ENCODE measurements around the gene SYNGAP1.
"Not testable (repeated sequence)": the region's sequence is repeated elsewhere in the genome, so short reads cannot be mapped to it uniquely, and the experiment has no call there.

Gene SYNGAP1

DNA sequence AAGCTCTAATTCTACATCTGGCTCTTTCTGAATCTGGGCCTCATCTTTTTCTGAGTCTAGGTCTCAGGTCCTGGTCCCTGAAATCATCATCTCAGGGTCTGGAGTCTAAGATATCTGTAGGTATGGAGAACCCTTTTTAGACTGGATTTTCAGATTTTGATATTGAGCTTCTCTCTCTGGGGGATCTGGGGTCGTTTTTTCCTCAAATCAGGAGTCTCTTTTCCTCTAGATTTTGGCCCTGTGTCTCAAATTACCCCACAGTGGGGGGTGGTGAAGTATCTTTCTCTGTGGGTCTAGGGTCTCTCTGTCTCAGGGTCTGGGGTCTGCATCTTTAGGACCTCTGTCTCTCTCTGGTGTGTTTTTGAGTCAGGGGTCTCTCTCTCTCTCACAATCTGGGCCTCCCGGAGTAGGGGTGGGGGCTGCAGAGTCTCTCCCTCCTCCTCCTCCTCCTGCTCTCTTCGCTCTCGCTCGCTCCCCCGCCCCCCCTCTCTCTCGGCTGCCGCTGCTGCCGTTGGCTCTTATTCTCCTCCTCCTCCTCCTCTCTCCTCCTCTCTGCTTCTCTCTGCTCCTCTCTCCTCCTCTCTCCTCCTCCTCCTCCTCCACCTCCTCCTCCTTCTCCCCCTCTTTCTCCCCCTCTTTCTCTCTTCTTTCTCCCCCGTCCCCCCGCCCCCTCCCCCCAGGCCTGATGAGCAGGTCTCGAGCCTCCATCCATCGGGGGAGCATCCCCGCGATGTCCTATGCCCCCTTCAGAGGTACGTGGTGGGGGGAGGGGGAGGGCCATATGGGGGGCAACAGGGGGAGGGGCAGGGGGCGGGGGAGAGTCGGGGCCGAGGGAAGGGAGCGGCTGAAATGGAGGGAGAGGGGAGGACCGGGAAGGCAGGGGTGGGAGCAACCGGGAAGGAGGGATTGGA lies at the start of gene SYNGAP1:
TSS of gene SYNGAP1 (plus strand) at position 486 of the 911 bp plus-strand sequence. CDS start at position 686, 200 bp downstream.
- no peak for DNase-seq (ENCODE audit: low read depth)

DNA sequence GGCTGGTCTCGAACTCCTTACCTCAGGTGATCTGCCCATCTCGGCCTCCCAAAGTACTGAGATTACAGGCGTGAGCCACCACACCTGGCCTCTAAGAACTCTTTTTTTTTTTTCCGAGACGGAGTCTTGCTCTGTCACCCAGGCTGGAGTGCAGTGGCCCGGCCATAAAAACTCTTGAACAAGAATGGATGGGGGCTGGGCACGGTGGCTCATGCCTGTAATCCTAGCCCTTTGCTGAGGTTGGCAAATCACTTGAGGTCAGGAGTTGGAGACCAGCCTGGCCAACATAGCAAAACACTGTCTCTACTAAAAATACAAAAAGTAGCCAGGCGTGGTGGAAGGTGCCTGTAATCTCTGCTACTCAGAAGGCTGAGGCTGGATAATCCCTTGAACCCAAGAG lies 48.0 kb upstream of the SYNGAP1 start:
- DNase-seq (ENCODE audit: low read depth) = not testable (repeated sequence)

DNA sequence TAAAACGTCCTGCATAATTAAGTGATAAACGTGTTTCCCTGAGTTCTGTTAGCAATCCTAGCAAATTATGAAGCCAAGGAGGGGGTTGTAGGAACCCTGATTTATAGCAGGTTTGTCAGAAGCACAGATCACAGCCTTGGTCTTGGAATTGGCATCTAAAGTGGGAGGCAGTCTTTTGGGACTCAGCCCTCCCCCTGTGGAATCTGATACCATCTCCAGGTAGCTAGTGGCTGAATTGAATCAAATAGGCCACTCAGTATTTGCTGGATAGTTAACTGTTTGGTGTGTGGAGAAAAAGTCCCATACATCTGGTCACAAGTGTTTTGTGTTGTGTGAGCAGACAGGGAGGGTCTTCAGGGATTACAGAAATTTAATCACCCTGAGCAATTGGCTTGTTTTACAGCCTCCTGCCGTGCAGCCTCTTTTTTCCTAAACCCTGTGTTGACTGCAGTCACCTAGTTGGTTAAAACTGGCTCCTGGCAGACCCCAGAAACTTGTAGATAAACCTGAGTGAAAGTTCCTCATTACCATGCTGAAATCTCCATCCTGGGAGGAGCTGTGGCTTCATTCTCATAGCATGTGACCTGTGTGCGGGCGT lies 47.2 kb upstream of the SYNGAP1 start:
- no peak for DNase-seq (ENCODE audit: low read depth)

DNA sequence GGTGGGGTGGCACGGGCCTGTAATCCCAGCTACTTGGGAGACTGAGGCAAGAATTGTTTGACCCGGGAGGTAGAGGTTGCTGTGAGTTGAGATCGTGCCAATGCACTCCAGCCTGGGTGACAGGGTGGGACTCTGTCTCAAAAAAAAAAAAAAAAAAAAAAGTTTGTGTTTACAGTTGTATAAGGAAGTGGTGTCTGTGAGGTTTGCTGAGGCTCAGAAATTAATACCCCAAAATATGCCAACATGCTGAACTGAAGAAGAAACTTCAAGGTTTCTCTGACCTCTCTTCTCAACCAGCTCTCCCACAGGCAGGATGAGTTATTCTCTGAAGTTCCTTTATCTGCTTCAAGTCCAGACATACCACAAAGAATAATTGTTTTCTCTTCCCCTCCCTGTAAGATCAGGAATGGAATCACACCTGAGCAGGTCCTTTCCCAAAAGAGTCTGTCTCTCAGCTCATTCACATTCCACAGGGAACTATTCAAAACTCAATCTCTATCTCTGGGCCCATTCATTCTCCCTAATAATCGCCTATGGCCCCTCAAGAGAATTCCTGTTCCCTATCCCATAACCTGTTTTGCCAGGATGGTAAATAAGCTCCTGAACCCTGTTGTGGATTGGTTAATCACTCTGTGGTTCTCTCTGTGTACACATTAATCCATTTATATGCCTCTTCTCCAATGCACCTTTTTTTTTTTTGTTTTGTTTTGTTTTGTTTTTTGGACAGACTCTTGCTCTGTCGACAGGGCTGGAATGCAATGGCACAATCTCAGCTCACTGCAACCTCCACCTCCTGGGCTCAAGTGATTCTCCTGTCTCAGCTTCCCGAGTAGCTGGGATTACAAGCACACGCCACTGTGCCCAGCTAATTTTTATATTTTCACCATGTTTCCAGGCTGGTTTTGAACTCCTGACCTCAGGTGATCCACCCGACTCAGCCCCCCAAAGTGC lies 45.6 kb upstream of the SYNGAP1 start:
- DNase-seq (ENCODE audit: low read depth) = no peak

DNA sequence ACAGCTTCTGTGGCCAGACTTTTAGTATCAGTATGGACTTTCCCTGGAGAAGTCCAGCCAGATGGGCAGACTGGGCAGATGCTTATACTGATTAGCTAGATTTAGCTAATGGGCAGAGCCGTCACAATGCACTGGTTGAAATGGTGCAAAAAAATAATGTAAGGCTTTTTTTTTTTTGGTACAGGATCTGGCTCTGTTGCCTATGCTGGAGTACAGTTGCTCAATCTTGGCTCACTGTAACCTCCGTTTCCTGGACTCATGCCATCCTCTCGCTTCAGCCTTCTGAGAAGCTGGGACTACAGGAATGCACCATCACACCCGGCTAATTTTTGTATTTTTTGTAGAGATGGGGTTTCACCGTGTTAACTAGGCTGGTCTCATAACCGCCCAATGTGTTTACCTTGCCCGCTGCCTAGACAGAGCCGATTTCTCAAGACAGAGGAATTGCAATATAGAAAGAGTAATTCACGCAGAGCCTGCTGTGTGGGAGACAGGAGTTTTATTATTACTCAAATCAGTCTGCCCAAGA lies 44.7 kb upstream of the SYNGAP1 start:
- DNase-seq (ENCODE audit: low read depth) = no peak

DNA sequence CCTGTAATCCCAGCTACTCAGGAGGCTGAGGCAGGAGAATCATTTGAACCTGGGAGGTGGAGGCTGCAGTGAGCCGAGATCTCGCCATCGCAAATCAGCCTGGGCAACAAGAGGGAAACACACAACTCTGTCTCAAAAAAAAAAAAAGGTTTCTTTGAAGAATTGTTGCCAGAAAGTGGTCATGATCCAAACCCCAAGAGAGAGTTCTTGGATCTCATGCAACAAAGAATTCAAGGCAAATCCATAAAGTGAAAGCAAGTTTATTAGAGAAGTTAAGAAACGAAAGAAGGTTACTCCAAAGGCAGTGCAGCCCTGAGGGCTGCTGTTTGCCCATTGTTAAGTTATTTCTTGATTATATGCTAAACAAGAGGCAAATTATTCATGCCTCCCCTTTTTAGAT lies 42.7 kb upstream of the SYNGAP1 start:
- DNase-seq (ENCODE audit: low read depth) = no peak

DNA sequence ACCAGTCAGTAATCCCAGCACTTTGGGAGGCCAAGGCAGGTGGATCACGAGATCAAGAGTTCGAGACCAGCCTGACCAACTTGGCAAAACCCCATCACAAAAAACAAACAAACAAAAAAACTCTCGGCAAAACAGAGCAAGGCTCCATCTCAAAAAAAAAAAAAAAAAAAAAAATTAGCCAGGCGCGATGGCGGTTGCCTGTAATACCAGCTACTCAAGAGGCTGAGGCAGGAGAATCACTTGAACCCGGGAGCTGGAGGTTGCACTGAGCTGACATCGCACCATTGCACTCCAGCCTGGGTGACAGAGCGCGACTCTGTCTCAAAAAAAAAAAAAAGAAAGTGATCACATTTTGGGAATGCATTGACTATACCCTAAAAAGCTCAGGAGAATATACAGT lies 40.7 kb upstream of the SYNGAP1 start:
- not testable (repeated sequence) for DNase-seq (ENCODE audit: low read depth)

DNA sequence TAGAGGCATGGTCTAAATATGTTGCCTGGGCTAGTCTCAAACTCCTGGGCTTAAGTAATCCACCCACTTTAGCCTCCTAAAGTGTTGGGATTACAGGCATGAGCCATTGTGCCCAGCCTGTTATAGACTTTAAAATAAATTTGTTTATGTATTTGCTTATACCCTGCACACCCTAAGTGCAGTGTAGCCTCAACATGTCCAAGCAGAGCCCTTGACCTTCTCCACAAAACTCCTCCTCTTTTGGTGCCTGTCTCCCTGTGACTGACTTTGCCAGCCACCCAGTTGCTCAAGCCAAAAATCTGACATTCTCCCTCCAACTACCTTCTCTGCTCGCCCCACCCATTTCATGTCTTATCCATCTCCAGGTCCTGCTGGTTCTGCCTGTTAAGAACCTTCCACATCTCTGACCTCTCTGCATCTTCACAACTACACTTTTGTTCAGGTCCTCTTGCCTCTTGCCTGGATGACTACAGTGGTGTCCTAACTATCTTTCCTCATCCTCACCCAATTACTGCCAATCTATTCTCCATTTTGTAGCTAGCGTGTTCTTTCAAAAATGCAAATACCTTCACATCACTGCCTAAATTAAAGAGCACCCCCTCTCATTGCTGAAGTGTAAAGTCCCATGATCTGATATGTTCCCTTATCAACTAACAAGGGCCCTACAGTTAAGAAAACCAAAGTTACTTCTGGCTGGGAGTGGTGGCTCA lies 39.4 kb upstream of the SYNGAP1 start:
- no peak for DNase-seq (ENCODE audit: low read depth)

DNA sequence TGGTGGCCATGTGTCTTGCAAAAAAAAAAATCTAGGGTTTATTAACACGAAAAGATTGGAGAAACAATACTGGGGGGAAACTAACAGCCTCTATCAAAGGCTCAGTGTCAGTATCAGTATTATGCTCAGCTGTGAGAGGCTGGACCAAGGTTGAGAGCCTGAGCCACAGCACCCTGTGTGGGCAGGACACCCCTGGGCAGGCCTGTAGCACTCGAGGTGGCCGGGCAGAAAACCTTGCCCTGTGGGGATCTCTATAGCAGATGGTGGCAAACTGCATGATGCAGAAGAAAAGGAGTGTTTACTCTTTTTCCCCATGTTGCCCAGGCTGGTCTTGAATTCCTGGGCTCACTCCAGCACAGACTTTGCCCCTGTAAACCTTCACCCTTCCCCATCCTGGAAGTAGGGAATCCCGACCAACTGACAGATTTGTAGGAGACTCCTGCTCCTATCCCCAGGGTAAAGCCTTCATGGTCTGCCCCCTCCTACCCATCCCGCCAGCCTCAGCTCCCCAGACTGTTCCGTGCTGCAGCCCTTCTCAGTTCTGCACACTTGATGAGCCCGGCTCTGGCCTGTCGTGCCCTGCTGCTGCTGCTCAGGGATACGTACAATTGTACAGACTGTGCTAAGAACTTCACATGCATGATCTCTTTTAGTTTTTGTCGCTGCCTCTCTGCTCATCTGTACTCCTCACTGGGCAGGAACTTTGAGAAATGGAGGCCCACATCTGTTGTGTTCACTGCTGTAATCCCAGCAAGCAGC lies 36.3 kb upstream of the SYNGAP1 start:
- no peak for DNase-seq (ENCODE audit: low read depth)

DNA sequence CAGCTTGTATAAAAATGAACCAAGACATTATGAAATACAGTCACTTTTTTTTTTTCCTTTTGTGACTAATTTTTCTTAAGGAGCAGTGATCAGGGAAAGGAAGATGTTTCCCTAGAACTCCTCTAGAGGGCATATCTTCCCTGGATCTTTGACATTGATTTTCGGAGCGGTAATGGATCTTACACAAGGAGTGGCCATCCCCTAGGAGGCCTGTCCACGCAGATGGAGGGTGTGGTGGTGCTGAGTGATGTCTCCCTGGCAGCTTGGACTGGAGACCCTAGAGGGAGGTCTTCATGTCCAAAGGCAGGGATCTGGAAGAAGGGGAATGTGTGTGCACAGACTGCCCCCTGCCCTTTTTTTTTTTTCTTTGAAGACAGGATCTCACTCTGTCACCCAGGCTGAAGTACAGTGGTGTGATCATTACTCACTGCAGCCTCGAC lies 35.3 kb upstream of the SYNGAP1 start:
- no peak for DNase-seq (ENCODE audit: low read depth)

DNA sequence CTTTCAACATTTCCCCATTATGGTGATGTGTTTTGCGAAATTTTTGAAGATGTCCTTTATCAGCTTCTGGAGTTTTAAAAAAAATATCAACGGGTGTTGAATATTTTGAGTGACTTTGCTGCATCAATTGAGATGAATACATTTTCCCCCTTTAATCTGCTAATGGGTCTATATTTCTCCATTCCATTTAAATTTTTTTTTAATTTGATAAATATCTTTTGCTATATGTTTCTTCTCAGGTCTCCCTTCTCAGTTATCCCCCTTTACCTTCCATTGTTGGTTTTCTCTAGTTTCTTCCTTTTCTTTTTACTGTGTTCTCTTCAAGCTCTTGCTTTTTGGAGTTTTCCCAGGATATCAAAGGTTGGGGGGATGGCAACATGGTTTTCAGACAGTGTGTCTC lies 29.7 kb upstream of the SYNGAP1 start:
- DNase-seq (ENCODE audit: low read depth) = no peak

DNA sequence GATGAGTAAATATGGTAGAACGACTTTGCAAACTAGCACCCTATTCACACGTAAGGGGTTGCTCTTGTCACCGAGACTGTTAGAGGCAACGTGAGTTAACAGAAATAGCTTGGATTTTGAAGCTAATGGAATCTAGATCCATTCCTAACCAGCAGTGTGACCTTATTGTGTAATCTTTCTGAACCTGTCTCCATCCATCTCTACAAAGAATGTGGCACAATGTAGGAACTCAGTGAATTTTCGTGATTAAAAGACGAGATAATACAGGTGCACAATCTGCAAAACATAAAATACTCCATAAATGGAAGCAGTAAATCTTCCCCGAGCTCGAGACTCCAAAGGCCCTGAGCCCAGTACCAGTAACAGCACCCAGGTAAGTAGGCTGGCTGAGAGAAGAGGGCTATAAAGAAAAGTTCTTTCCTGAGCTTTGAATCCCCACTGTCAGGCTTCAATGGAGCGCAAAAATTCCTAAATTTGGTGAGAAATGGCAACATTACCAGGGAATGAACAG lies 29.0 kb upstream of the SYNGAP1 start:
- DNase-seq (ENCODE audit: low read depth) = no peak

DNA sequence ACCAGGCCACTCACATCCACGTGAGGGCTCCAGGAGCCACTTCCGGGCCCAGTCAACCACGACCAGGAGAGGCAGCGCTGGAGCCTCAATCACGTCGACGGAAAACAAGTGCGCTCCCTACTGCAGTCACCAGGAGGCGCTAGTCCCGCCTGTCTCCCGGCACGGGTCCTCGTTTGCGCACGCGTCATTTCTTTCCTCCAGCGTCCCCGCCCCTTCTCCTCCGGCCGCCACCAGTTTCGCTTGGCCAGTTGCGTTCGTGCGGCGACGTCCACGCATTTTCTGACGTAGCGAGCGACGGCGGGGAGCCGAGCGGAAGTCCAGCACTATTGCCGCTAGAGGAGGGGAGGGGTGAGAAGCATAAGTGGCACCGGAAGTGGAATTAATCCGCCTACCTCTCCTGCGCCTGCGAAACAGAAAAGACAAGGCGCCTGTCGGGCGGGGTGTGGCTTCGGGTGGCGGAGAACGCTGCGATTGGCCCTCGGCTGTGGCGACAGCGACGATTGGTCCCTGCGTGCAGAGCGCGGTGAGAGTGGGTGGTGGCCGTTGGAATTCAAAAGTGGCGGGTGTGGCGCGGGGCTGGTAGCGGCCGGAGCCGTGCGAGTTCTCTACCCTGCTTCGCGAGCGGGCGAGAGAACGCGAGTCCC lies 28.5 kb upstream of the SYNGAP1 start, which contains the start of gene KIFC1:
TSS of gene KIFC1 (plus strand) at position 546 of the 644 bp plus-strand sequence. CDS start 163 bp downstream, outside the sequence.
- peak; percentile 98 for DNase-seq (ENCODE audit: low read depth)

DNA sequence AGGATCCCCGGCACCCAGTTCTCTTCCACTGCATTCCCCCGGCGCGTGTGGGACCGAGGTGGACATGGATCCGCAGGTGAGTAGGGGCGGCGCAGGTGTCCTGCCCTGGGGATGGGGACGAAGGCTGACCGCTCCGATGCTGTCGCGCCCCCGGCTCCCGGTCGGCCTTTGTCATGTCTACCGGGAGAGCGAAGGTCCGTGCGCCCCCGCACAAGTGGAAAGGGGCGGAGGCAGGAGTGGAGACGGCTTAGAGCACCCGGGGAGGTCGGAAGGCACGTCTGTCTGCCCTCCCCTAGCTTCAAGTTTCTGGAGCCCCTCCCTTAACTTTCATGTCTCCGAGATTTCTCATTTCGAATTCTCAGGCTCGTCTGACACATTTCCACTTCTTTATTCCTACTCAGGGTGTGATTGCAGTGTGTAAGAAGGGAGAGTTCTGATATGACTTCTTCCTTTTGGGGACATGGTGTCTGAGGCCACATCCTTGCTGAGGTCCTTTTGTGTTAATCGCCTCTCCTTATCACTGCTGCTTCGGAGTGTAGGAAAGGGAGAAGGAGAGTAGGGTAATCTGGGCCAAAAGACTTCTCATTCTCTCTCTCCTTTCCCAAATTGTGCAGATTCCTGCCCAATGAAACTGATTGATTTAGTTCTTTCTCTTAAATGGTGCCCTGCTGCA lies 27.8 kb upstream of the SYNGAP1 start:
- DNase-seq (ENCODE audit: low read depth) = no peak

DNA sequence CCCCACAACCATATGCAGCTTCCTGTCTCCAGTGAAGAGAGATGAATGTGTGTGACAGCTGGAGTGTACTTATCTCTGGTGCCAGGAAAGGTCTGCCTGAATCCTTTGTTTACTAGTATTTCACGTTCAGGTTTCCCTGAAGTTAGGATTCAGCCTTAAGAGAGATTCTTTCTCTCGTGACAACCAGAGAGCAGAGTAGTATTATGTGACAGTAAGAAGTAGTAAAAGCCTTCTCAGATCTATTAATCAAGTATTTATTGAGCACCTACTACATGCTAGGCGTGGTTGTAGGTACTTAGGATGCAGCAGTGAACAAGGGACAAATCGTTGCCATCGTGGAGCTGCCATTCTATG lies 27.3 kb upstream of the SYNGAP1 start:
- DNase-seq (ENCODE audit: low read depth) = no peak

DNA sequence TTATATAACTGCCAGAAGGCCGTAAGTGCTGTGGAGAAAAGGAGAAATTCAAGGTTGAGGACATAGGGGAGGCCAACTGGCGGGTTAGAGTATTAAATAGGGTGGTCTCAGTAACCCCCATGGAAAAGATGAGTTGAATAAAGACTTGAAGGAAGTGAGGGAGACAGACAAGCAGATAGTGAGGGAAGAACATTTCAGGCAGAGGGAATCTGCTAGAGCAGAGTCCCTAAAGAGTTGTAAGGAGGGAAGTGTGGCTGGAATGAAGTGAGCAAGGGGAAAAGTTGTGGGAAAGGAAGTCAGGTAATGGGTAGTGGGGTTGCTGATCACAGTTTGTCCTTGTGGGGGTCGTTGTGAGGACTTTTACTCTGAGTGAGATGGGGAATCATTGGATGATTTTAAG lies 26.9 kb upstream of the SYNGAP1 start:
- DNase-seq (ENCODE audit: low read depth) = no peak

DNA sequence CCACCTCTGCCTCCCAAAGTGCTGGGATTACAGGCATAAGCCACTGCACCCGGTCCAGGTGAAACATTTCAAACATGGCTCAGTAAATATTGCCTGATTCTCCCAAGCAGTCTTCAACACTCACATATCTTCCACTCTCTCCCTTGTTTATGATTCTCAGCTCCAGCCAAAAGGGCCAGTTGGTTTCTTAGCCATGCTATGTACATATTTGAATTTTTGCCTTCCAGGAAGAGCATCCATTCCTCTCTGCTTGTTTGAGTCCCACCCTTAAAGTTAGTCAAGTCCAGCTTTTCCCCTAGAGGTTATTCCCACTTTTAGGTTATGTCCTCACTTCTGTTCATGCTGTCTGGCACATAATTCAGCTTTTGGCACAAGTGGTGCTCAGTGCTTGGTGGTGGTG lies 22.3 kb upstream of the SYNGAP1 start:
- DNase-seq (ENCODE audit: low read depth) = no peak

DNA sequence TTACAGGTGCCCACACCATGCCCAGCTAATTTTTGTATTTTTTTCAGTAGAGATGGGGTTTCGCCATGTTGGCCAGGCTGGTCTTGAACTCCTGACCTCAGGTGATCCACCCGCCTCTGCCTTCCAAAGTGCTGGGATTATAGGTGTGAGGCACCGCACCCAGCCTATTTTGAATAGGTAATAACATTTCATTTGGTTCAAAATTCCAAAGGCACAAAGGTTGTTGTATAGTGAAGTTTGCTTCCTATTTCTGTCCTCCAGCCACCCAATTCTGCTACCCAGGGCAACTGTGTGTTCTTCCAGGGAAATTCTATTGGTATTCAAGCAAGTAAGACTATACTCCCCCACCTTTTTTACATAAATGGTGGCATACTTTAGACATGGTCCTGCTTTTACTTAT lies 21.3 kb upstream of the SYNGAP1 start:
- not testable (repeated sequence) for DNase-seq (ENCODE audit: low read depth)

DNA sequence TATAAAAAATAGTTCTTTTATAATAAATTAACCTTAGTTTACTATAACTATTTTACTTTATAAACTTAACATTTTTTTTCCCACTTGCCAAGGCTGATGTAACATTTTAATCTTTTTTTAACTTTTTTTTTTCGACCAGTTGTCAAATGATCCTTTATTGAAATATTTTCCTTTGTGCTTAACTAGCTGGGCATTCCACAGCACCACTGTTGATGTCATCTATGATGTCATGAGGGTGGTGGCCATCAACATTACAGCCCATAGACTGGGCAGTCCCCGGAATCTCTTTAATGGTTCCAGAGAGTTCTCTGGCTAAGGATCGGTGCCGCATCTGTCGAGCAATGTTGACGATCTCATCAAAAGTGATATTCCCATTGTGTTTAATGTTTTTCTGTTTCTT lies 20.0 kb upstream of the SYNGAP1 start:
- DNase-seq (ENCODE audit: low read depth) = not testable (repeated sequence)

All from stimulated activated CD4-positive, alpha-beta T cell treated with anti-CD3 and anti-CD28 coated beads, Interleukin-2, amount 100 ng/mL, for 4 hours (primary cell).